GM23338 (cell line): ENCODE results near the gene ASPG. TPM values are rescaled to one million over a fixed set of nuclear protein-coding genes. Genes with fewer than 3 reads are reported as not detected.

Experiments
- ATAC-seq: fragments of 200-7000 bp; cut with Tn5 transposase; 3 replicates; pipeline ENCODE4 v1.9.1; 2020
- DNase-seq: peaks from one replicate; pipeline ENCODE4 v3.0.0-alpha.2; 2015; ENCODE audit warnings: low spot score
- H2AFZ ChIP-seq: fragments of 200-600 bp; sonication (generic); 2 replicates; pipeline ENCODE4 v1.8.0; 2016; ENCODE audit warnings: antibody characterized with exemption, mild to moderate bottlenecking, moderate library complexity
- H3F3A ChIP-seq: fragments of 200-600 bp; sonication (generic); replicated peaks from 2 replicates; pipeline ENCODE4 v1.8.0; 2017; ENCODE audit warnings: antibody characterized with exemption, mixed run types, low read depth
- H3K27ac ChIP-seq: fragments of 200-600 bp; sonication (generic); 2 replicates; pipeline ENCODE4 v1.6.1; 2016; ENCODE audit warnings: low read depth
- H3K27me3 ChIP-seq: fragments of 200-600 bp; sonication (generic); 2 replicates; pipeline ENCODE4 v1.8.0; 2016; ENCODE audit warnings: mild to moderate bottlenecking, mixed run types, moderate library complexity; ENCODE audit not compliant: insufficient read depth
- H3K36me3 ChIP-seq: fragments of 200-600 bp; sonication (generic); 2 replicates; pipeline ENCODE4 v1.8.0; 2016; ENCODE audit warnings: mild to moderate bottlenecking; ENCODE audit not compliant: insufficient read depth
- H3K4me1 ChIP-seq: fragments of 200-600 bp; sonication (generic); 2 replicates; pipeline ENCODE4 v1.8.0; 2016; ENCODE audit warnings: mild to moderate bottlenecking, moderate library complexity; ENCODE audit not compliant: insufficient read depth
- H3K4me2 ChIP-seq: fragments of 200-600 bp; sonication (generic); 2 replicates; pipeline ENCODE4 v1.7.1; 2017; ENCODE audit warnings: mixed run types
- H3K4me3 ChIP-seq: fragments of 200-600 bp; sonication (generic); 2 replicates; pipeline ENCODE4 v1.6.1; 2016; ENCODE audit warnings: mixed run types
- H3K79me2 ChIP-seq: fragments of 200-600 bp; sonication (generic); replicated peaks from 2 replicates; pipeline ENCODE4 v1.8.0; 2017; ENCODE audit warnings: mild to moderate bottlenecking; ENCODE audit not compliant: insufficient read depth
- H3K9me2 ChIP-seq: fragments of 200-600 bp; sonication (generic); 2 replicates; pipeline ENCODE4 v1.8.0; 2017; ENCODE audit not compliant: insufficient read depth
- H4K20me1 ChIP-seq: fragments of 200-600 bp; sonication (generic); replicated peaks from 2 replicates; pipeline ENCODE4 v1.8.0; 2017; ENCODE audit warnings: mild to moderate bottlenecking; ENCODE audit not compliant: insufficient read depth
- H3K27ac Mint-ChIP-seq: 2 replicates; pipeline ENCODE4 v1.8.0; 2020; ENCODE audit warnings: inconsistent platforms, mild to moderate bottlenecking, moderate library complexity, mixed read lengths
- H3K27me3 Mint-ChIP-seq: 3 replicates; pipeline ENCODE4 v1.8.0; 2022; ENCODE audit warnings: low read depth, mild to moderate bottlenecking, moderate library complexity, mixed read lengths, inconsistent platforms; ENCODE audit not compliant: insufficient read depth, poor library complexity
- H3K36me3 Mint-ChIP-seq: 3 replicates; pipeline ENCODE4 v1.8.0; 2021; ENCODE audit warnings: low read depth, mild to moderate bottlenecking, inconsistent platforms, moderate library complexity, mixed read lengths
- H3K4me1 Mint-ChIP-seq: 3 replicates; pipeline ENCODE4 v1.8.0; 2020; ENCODE audit warnings: mild to moderate bottlenecking, inconsistent platforms, mixed read lengths
- H3K4me3 Mint-ChIP-seq: 3 replicates; pipeline ENCODE4 v1.8.0; 2021; ENCODE audit warnings: moderate library complexity, mild to moderate bottlenecking, inconsistent platforms, mixed read lengths
- H3K9me3 Mint-ChIP-seq: 3 replicates; pipeline ENCODE4 v1.8.0; 2020; ENCODE audit warnings: moderate library complexity, mild to moderate bottlenecking, inconsistent platforms, mixed read lengths
- CREB1 ChIP-seq: fragments of 250-450 bp; sonication (Bioruptor Pico); IDR thresholded peaks from 2 replicates; pipeline ENCODE4 v1.5.0; 2020; ENCODE audit warnings: low read depth, mild to moderate bottlenecking, moderate library complexity
- CTCF ChIP-seq, 2 experiments: fragments of 200-600 bp in 1 of 2; sonication (generic) in 1 of 2; conservative IDR thresholded peaks; 2 replicates each; pipeline versions ENCODE4 v1.5.1 to v1.6.1; 2016 to 2017; ENCODE audit warnings: antibody characterized with exemption in 2 of 2, low read depth in 2 of 2, mild to moderate bottlenecking in 2 of 2, moderate library complexity in 1 of 2
- ETS1 ChIP-seq: IDR thresholded peaks from 2 replicates; pipeline ENCODE4 v1.6.1; 2016; ENCODE audit warnings: antibody characterized with exemption
- EZH2 ChIP-seq: fragments of 200-600 bp; sonication (generic); IDR thresholded peaks from one replicate; pipeline ENCODE4 v1.8.0; 2017; ENCODE audit warnings: antibody characterized with exemption, mild to moderate bottlenecking, low read depth; ENCODE audit not compliant: unreplicated experiment
- EZH2phosphoT487 ChIP-seq: fragments of 200-600 bp; sonication (generic); IDR thresholded peaks from one replicate; pipeline ENCODE4 v1.8.1; 2018; ENCODE audit warnings: antibody characterized with exemption; ENCODE audit not compliant: unreplicated experiment
- JUNB ChIP-seq: IDR thresholded peaks from one replicate; pipeline ENCODE4 v1.6.1; 2016; ENCODE audit warnings: antibody characterized with exemption; ENCODE audit not compliant: unreplicated experiment
- NANOG ChIP-seq: IDR thresholded peaks from 2 replicates; pipeline ENCODE4 v1.6.1; 2016; ENCODE audit warnings: antibody characterized with exemption, borderline replicate concordance
- POLR2AphosphoS5 ChIP-seq: IDR thresholded peaks from 2 replicates; pipeline ENCODE4 v1.6.1; 2016; ENCODE audit warnings: antibody characterized with exemption, low read depth
- REST ChIP-seq: IDR thresholded peaks from one replicate; pipeline ENCODE4 v1.6.1; 2018; ENCODE audit warnings: antibody characterized with exemption; ENCODE audit not compliant: unreplicated experiment
- STAT1 ChIP-seq: IDR thresholded peaks from one replicate; pipeline ENCODE4 v1.6.1; 2016; ENCODE audit warnings: antibody characterized with exemption; ENCODE audit not compliant: unreplicated experiment
- ZNF114 ChIP-seq: fragments of 250-450 bp; sonication (Bioruptor Pico); IDR thresholded peaks from 2 replicates; pipeline ENCODE4 v1.5.0; 2020; ENCODE audit warnings: mild to moderate bottlenecking, moderate library complexity
- ZNF331 ChIP-seq: fragments of 250-450 bp; sonication (Bioruptor Pico); IDR thresholded peaks from 2 replicates; pipeline ENCODE4 v1.5.0; 2020; ENCODE audit warnings: low read depth, mild to moderate bottlenecking, moderate library complexity
- ZNF462 ChIP-seq: fragments of 250-450 bp; sonication (Bioruptor Pico); IDR thresholded peaks from 2 replicates; pipeline ENCODE4 v1.5.0; 2020; ENCODE audit warnings: mild to moderate bottlenecking, moderate library complexity
- polyA plus RNA-seq: library from polyadenylated mRNA; unstranded; fragments of >200 nt; fragmentation: Nextera tagmentation; extraction: Ambion mirVana; gene quantifications from 2 replicates; pipeline ENCODE4 v1.2.1, GENCODE V29; 2016
- total RNA-seq: library from RNA; depleted of rRNA; stranded (reverse); fragments of >200 nt; shearing (Covaris generic); gene quantifications from 2 replicates; pipeline ENCODE4 v1.2.3, GENCODE V29; 2014

Gene ASPG
- total and polyA plus RNA-seq, 2 experiments from 2014 or later = 0.61 to 6.2 TPM

- Mint-ChIP-seq H3K9me3 (0 out of 3 replicates have a peak, but pooled peaks cover 2% of the 10 kb centered on the region), H3K27me3 (peaks cover 8% of the 10 kb centered on the region), H3K36me3 (no peaks in the 10 kb centered on the region), H3K4me3 (no peak overlapping the region), H3K27ac (no peak overlapping the region), H3K4me1 (peaks cover 7% of the 10 kb centered on the region; the same call in 2 of the 3 replicates)
- peak; percentile 13 for ATAC-seq
- no peak for DNase-seq
- no peaks in the 10 kb centered on the region for H3K27me3 ChIP-seq
- H3K79me2 ChIP-seq = no peaks in the 10 kb centered on the region
- TF ChIP-seq CTCF (conservative IDR thresholded peaks at IDR 0.05; ENCODE audit: low read depth in 2 of 2) = no peak
- no peak for TF ChIP-seq REST
- no peak for TF ChIP-seq ZNF114 (CRISPR knock-in tag)
- no peak for TF ChIP-seq NANOG
- TF ChIP-seq STAT1 = no peak
- TF ChIP-seq ZNF331 (CRISPR knock-in tag) = no peak
- TF ChIP-seq EZH2phosphoT487 = no peak
- TF ChIP-seq CREB1 (CRISPR knock-in tag) = no peak
- no peak for TF ChIP-seq JUNB
- no peak for TF ChIP-seq ETS1
- TF ChIP-seq POLR2AphosphoS5 = no peak
- no peak for TF ChIP-seq ZNF462 (CRISPR knock-in tag)
- TF ChIP-seq EZH2 = no peak
- H3K4me1 ChIP-seq = peaks cover 5% of the 10 kb centered on the region; the same call in 1 of the 2 replicates
- no peaks in the 10 kb centered on the region for H3K36me3 ChIP-seq
- no peaks in the 10 kb centered on the region for H3F3A ChIP-seq
- H2AFZ ChIP-seq = no peak overlapping the region
- H3K4me2 ChIP-seq = no peak overlapping the region
- H4K20me1 ChIP-seq = no peaks in the 10 kb centered on the region
- H3K27ac ChIP-seq = no peak overlapping the region
- H3K9me2 ChIP-seq = no peaks in the 10 kb centered on the region
- no peak overlapping the region for H3K4me3 ChIP-seq
These were observed 8.0 kb downstream of the ASPG start for GRCh38 chr14:104093366-104094055.
